GM19240 (cell line): ENCODE data around the gene EIF4B.
"Not testable (repeated sequence)": the region's sequence is repeated elsewhere in the genome, so short reads cannot be mapped to it uniquely, and the experiment has no call there.

ENCODE experiments used
- DNase-seq: peaks from one replicate; pipeline ENCODE4 v3.0.0; 2011; ENCODE audit warnings: low spot score; ENCODE audit not compliant: insufficient read length

EIF4B gene

GRCh38 chr12:53005986-53006809 is at the start of gene EIF4B:
Gene EIF4B, plus strand, starts transcription at chr12:53006456. Its CDS starts 28 bp downstream, at chr12:53006484.
- DNase-seq: peak; percentile 88

GRCh38 chr12:52956987-52957386 is 49.3 kb upstream of the EIF4B start:
- DNase-seq: no peak

- DNase-seq: no peak
Measured at GRCh38 chr12:52964556-52965336, 41.5 kb upstream of the EIF4B start.

- no peak for DNase-seq
Measured at GRCh38 chr12:52965337-52965731, 40.9 kb upstream of the EIF4B start.

GRCh38 chr12:52969166-52969795 is 37.0 kb upstream of the EIF4B start:
- DNase-seq: no peak

- no peak for DNase-seq
Measured at GRCh38 chr12:52969828-52970569, 36.3 kb upstream of the EIF4B start.

- no peak for DNase-seq
Measured at GRCh38 chr12:52971679-52972329, 34.5 kb upstream of the EIF4B start.

- no peak for DNase-seq
Measured at GRCh38 chr12:52975204-52975603, 31.1 kb upstream of the EIF4B start.

- DNase-seq: no peak
Measured at GRCh38 chr12:52975820-52976573, 30.3 kb upstream of the EIF4B start.

- no peak for DNase-seq
Measured at GRCh38 chr12:52976574-52977071, 29.6 kb upstream of the EIF4B start.

- no peak for DNase-seq
Measured at GRCh38 chr12:52977170-52977569, 29.1 kb upstream of the EIF4B start.

- no peak for DNase-seq
Measured at GRCh38 chr12:52980096-52980649, 26.1 kb upstream of the EIF4B start.

- peak; percentile 91 for DNase-seq
Measured at GRCh38 chr12:52980650-52981423, 25.4 kb upstream of the EIF4B start.

GRCh38 chr12:52984136-52984535 is 22.1 kb upstream of the EIF4B start:
- DNase-seq: no peak

- no peak for DNase-seq
Measured at GRCh38 chr12:52988898-52989297, 17.4 kb upstream of the EIF4B start.

- no peak for DNase-seq
Measured at GRCh38 chr12:52990206-52990605, 16.1 kb upstream of the EIF4B start.

GRCh38 chr12:52992240-52992639 is 14.0 kb upstream of the EIF4B start:
- not testable (repeated sequence) for DNase-seq

GRCh38 chr12:52992699-52993557 is 13.3 kb upstream of the EIF4B start:
- no peak for DNase-seq
